CD4-positive, alpha-beta T cell (primary cell): ENCODE results near the gene ZNF394. TPM values are rescaled to one million over a fixed set of nuclear protein-coding genes. Genes with fewer than 3 reads are reported as not detected.
A peak's percentile ranks its signal among the peaks of the same experiment; 100 is the strongest.

ENCODE experiments used
- ATAC-seq: fragments of 200-7000 bp; cut with Tn5 transposase; one replicate; pipeline ENCODE4 v1.10.0; 2022; ENCODE audit warnings: mild to moderate bottlenecking; ENCODE audit not compliant: poor library complexity
- CTCF ChIA-PET: fragments of 350-600 bp; sonication (Branson Sonifier 250); formaldehyde crosslinking; loops from one replicate; lab custom pipeline; 2021; ENCODE audit warnings: antibody characterized with exemption, inconsistent platforms; lab: Charles Lee
- POLR2A ChIA-PET: fragments of 350-600 bp; sonication (Branson Sonifier 250); formaldehyde crosslinking; loops from one replicate; lab custom pipeline; 2021; ENCODE audit warnings: antibody characterized with exemption, inconsistent platforms; lab: Charles Lee
- DNase-seq, 14 experiments: peaks; one replicate each; pipeline ENCODE4 v3.0.0-alpha.2; 2013 to 2020; ENCODE audit warnings: mixed read lengths in 2 of 14
- H3K27ac ChIP-seq, 2 donors: one replicate each; pipeline versions ENCODE4 v1.5.1 to v1.7.0; 2013; ENCODE audit warnings: low read length in 2 of 2, low read depth in 1 of 2, mild to moderate bottlenecking in 1 of 2
- H3K27me3 ChIP-seq, 2 experiments: 1 replicate in 1 of 2; 2 replicates in 1 of 2; pipeline versions ENCODE4 v1.6.1 to v1.7.0; 2013; ENCODE audit warnings: low read length in 2 of 2, control low read depth in 1 of 2, mild to moderate bottlenecking in 1 of 2, moderate library complexity in 1 of 2; ENCODE audit not compliant: insufficient read depth in 2 of 2, control insufficient read depth in 1 of 2
- H3K36me3 ChIP-seq: one replicate; pipeline ENCODE4 v1.6.1; 2013; ENCODE audit warnings: low read length, control low read depth; ENCODE audit not compliant: insufficient read depth
- H3K4me1 ChIP-seq: one replicate; pipeline ENCODE4 v1.6.1; 2013; ENCODE audit warnings: low read length, control low read depth; ENCODE audit not compliant: insufficient read depth
- H3K4me3 ChIP-seq: one replicate; pipeline ENCODE4 v1.5.1; 2013; ENCODE audit warnings: mild to moderate bottlenecking, low read length, moderate library complexity
- H3K9me3 ChIP-seq, 2 experiments: 1 replicate in 1 of 2; 2 replicates in 1 of 2; pipeline versions ENCODE4 v1.6.1 to v1.7.0; 2013; ENCODE audit warnings: low read length in 2 of 2, mild to moderate bottlenecking in 2 of 2, control low read depth in 1 of 2, moderate library complexity in 1 of 2; ENCODE audit not compliant: control insufficient read depth in 1 of 2, insufficient read depth in 1 of 2
- H3K27ac Mint-ChIP-seq: one replicate; pipeline ENCODE4 v1.8.0; 2020; ENCODE audit warnings: mixed read lengths
- H3K27me3 Mint-ChIP-seq: one replicate; pipeline ENCODE4 v1.8.0; 2021; ENCODE audit warnings: mixed read lengths
- H3K36me3 Mint-ChIP-seq: one replicate; pipeline ENCODE4 v1.8.0; 2021; ENCODE audit warnings: low read depth, mixed read lengths
- H3K4me1 Mint-ChIP-seq: one replicate; pipeline ENCODE4 v1.8.0; 2021; ENCODE audit warnings: low read depth, mixed read lengths
- H3K4me3 Mint-ChIP-seq: one replicate; pipeline ENCODE4 v1.8.0; 2020; ENCODE audit warnings: mild to moderate bottlenecking, mixed read lengths
- H3K9me3 Mint-ChIP-seq: one replicate; pipeline ENCODE4 v1.8.0; 2020; ENCODE audit warnings: mixed read lengths
- intact Hi-C, 2 experiments: fragments of 100-400 bp; cut with DNase I in 1 of 2; cut with micrococcal nuclease in 1 of 2; formaldehyde crosslinking; loops; one replicate each; pipeline versions ENCODE4 v1.15.1 to v1.9.0; 2023 to 2025; cut with DNase I, micrococcal nuclease
- total RNA-seq, 174 experiments: library from RNA in 2 of 174; stranded (reverse) in 2 of 174; gene quantifications; one replicate each; pipeline ENCODE4 v1.2.3 and lab custom pipeline; 2021 to 2026
- TF ChIP-seq, protein P1 (sequence below): fragments of 200-600 bp; IDR thresholded peaks from one replicate; pipeline ENCODE4 v1.8.0; 2022; ENCODE audit warnings: antibody characterized with exemption, mild to moderate bottlenecking

ZNF394 gene
- total RNA-seq, 2 experiments from 2014 or later, result 215 to 223 TPM

DNA sequence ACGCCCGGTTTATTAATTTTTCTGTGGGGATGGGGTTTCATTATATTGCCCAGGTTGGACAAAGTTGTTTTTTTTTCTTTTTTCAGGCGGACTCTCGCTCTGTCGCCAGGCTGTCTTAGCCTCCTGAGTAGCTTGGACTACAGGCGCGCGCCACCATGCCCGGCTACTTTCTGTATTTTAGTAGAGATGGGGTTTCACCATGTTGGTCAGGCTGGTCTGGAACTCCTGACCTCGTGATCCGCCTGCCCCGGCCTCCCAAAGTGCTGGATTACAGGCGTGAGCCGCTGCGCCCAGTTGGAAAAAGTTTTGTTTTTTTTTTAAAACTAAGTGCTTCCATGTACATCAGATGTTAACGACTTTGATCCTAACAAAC lies 542 bp upstream of the ZNF394 start:
- POLR2A ChIA-PET, result interaction anchor here (0.6 to 4.5 kb wide), 24 partner anchors 8 to 928 kb away, joined by 3 to 99 read pairs (median 7); partner anchors contain the start of genes ARPC1A, ATP5MF, BUD31 and CPSF4
- Histone ChIP-seq H3K9me3 (no peaks in the 10 kb centered on the region), H3K36me3 (peaks cover 25% of the 10 kb centered on the region), H3K27me3 (no peaks in the 10 kb centered on the region), H3K4me3 (peak overlapping the region; percentile 77), H3K4me1 (peaks cover 53% of the 10 kb centered on the region), H3K27ac (peak overlapping the region; percentile 95 to 97)
- DNase-seq, result no peak
- H3K27me3 Mint-ChIP-seq, result no peaks in the 10 kb centered on the region
- intact Hi-C loops, result loop anchor here (1.0 to 10.0 kb wide), 4 partner anchors 28 to 514 kb away; partner anchors contain the start of genes FAM200A (in 1 of the 2), ZKSCAN1 (in 1 of the 2), ZNF789 (in 1 of the 2) and ZSCAN25 (in 1 of the 2)
- H3K36me3 Mint-ChIP-seq, result peaks cover 42% of the 10 kb centered on the region
- no peaks in the 10 kb centered on the region for H3K9me3 Mint-ChIP-seq
- peak overlapping the region; percentile 92 for H3K27ac Mint-ChIP-seq
- CTCF ChIA-PET, result interaction anchor here (1.3 to 2.0 kb wide), 3 partner anchors 9 to 29 kb away, joined by 3 to 7 read pairs (median 3); no protein-coding TSS in a partner anchor
- H3K4me3 Mint-ChIP-seq, result peak overlapping the region; percentile 97
- peaks cover 48% of the 10 kb centered on the region for H3K4me1 Mint-ChIP-seq
- TF ChIP-seq, protein P1, sequence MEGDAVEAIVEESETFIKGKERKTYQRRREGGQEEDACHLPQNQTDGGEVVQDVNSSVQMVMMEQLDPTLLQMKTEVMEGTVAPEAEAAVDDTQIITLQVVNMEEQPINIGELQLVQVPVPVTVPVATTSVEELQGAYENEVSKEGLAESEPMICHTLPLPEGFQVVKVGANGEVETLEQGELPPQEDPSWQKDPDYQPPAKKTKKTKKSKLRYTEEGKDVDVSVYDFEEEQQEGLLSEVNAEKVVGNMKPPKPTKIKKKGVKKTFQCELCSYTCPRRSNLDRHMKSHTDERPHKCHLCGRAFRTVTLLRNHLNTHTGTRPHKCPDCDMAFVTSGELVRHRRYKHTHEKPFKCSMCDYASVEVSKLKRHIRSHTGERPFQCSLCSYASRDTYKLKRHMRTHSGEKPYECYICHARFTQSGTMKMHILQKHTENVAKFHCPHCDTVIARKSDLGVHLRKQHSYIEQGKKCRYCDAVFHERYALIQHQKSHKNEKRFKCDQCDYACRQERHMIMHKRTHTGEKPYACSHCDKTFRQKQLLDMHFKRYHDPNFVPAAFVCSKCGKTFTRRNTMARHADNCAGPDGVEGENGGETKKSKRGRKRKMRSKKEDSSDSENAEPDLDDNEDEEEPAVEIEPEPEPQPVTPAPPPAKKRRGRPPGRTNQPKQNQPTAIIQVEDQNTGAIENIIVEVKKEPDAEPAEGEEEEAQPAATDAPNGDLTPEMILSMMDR, result no peak
- ATAC-seq, result no peak

DNA sequence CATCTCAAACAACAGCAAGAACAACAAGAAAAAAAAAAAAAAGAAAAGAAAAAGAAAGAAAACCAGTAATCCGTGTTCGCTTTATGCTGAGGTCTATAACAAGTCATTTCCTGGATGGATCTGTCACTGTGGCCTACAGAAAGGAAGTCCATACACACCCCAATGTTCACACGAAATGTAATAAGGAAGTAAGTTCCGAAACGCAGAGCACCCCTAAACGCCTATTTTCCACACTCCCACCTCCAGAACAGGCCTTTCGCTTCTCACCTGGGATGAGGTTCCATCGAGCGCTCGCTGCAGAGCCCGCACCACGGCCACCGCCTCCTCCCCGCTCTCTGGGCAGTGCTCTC lies 735 bp downstream of the ZNF394 start:
- TF ChIP-seq, protein P1, result no peak
- peaks cover 2 to 13% of the 10 kb centered on the region in 2 experiments for H3K9me3 ChIP-seq
- peaks cover 35% of the 10 kb centered on the region for H3K36me3 ChIP-seq
- intact Hi-C loops, result loop anchor here (1.0 to 2.0 kb wide), 2 partner anchors 59 to 91 kb away; partner anchors contain the start of genes BUD31 (in 1 of the 2), PDAP1 (in 1 of the 2) and ZNF655 (in 1 of the 2)
- peaks cover 38% of the 10 kb centered on the region for H3K4me1 Mint-ChIP-seq
- H3K4me3 Mint-ChIP-seq, result peak overlapping the region; percentile 97
- H3K36me3 Mint-ChIP-seq, result peaks cover 51% of the 10 kb centered on the region
- no peaks in the 10 kb centered on the region for H3K27me3 ChIP-seq
- H3K9me3 Mint-ChIP-seq, result no peaks in the 10 kb centered on the region
- peak overlapping the region; percentile 95 to 97 for H3K27ac ChIP-seq
- peaks cover 47% of the 10 kb centered on the region for H3K4me1 ChIP-seq
- H3K27ac Mint-ChIP-seq, result peak overlapping the region; percentile 92
- ChIA-PET CTCF (interaction anchor here (1.1 to 2.0 kb wide), 2 partner anchors 28 to 48 kb away, joined by 3 to 7 read pairs; no protein-coding TSS in a partner anchor), POLR2A (interaction anchor here (0.7 to 4.5 kb wide), 28 partner anchors 8 to 1353 kb away, joined by 3 to 99 read pairs (median 7); partner anchors contain the start of genes ARPC1A, ATP5MF, BUD31 and CPSF4)
- peak overlapping the region; percentile 77 for H3K4me3 ChIP-seq
- peak in 4 of 14 experiments; percentile 13 to 79 (median 74) for DNase-seq
- ATAC-seq, result peak; percentile 54
- H3K27me3 Mint-ChIP-seq, result no peaks in the 10 kb centered on the region

DNA sequence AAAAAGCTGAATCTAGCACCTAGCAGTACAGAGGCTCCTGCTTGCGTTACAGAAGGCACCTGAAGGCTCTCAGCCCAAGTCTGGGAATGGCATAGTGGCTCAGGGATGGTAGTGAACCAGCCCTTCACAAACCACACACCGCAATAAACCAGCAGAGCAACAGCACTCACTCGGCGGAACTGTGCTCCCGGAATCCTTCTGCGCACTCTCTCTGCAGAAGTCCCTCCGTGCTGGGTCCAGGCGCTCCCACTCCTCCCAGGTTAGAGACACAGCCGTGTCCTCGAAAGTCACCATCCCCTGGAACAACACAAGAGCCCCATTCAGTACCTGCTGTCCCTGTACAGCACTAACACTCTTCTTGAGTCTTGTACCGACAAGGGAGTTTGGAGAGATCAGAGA lies 1.5 kb downstream of the ZNF394 start:
- Histone ChIP-seq H3K27ac (peak overlapping the region in 1 of 2 donors; percentile 95), H3K4me1 (peaks cover 39% of the 10 kb centered on the region), H3K27me3 (no peaks in the 10 kb centered on the region), H3K9me3 (peaks cover 10 to 21% of the 10 kb centered on the region in 2 experiments), H3K36me3 (peaks cover 43% of the 10 kb centered on the region), H3K4me3 (peak overlapping the region; percentile 77)
- Mint-ChIP-seq H3K4me3 (peak overlapping the region; percentile 97), H3K9me3 (peaks cover 7% of the 10 kb centered on the region), H3K4me1 (peaks cover 38% of the 10 kb centered on the region), H3K27me3 (no peaks in the 10 kb centered on the region), H3K27ac (peak overlapping the region; percentile 92), H3K36me3 (peaks cover 59% of the 10 kb centered on the region)
- ChIA-PET CTCF (no interaction called here), POLR2A (interaction anchor here (1.0 to 4.5 kb wide), 6 partner anchors 20 to 126 kb away, joined by 4 to 99 read pairs (median 8); partner anchors contain the start of genes FAM200A and ZNF655)
- DNase-seq (no peak), ATAC-seq (no peak)
- TF ChIP-seq, protein P1, result no peak
- intact Hi-C loops, result loop anchor here in 1 of 2 experiments (2.0 kb wide), 1 partner anchor 60 kb away; the partner anchor contains the start of gene ZNF655
